AG09319 (cell line): ENCODE results near the gene NECTIN1.

Experiments used
- DNase-seq: peaks from one replicate; pipeline ENCODE4 v3.0.0-alpha.2; 2010; ENCODE audit warnings: low read depth; ENCODE audit errors: extremely low read depth
- CTCF ChIP-seq: IDR thresholded peaks from 2 replicates; pipeline ENCODE4 v1.5.1; 2011; ENCODE audit warnings: low read depth, mild to moderate bottlenecking, inconsistent platforms, low read length, moderate library complexity

NECTIN1 gene

DNA sequence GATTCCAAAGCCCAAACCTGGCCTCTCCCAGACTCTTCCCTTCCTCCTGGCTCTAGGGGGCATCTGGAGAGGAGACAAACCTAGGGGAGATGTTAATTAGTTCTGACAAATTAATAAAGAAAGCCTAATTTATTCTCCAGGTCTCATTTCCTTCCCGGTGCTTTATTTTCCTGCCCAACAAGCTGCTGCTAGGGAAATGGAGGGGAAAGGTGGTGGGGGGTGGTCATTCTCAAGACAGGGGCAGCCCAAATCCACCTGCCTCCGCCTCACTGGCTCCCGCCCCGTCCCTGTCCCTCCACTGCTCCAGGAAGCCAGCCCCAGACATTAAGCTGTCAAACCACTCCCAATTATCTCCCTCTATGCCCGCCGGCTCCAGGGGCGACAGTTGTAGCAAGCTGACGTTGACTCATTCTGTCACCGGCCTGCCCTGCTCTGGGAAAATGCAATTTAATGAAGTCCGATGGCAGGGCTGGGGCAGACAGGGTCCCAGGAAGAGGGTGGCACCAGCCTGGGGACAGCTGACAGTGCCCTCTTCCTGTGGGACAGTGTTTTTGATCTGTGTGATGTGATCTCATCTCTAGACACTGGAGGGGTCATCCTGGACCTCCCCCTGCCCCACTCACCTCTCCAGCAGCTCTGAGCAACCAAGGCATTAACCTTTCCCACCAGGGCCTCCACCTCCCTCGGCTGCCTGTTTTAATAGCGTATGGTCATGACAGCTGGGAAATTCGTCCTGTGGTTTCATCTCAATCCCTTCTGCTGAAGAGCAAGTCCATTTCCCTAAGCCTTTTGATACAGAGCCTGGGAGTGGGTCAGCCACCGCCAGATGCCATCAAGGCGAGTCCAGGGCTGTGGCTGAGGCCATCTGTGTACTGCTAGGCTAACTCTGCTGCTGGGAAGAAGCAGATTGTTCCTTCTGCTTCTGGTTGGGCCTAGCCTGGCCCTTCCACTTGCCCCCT is 27.1 kb downstream of the NECTIN1 start:
- no peak for TF ChIP-seq CTCF
- no peak for DNase-seq

DNA sequence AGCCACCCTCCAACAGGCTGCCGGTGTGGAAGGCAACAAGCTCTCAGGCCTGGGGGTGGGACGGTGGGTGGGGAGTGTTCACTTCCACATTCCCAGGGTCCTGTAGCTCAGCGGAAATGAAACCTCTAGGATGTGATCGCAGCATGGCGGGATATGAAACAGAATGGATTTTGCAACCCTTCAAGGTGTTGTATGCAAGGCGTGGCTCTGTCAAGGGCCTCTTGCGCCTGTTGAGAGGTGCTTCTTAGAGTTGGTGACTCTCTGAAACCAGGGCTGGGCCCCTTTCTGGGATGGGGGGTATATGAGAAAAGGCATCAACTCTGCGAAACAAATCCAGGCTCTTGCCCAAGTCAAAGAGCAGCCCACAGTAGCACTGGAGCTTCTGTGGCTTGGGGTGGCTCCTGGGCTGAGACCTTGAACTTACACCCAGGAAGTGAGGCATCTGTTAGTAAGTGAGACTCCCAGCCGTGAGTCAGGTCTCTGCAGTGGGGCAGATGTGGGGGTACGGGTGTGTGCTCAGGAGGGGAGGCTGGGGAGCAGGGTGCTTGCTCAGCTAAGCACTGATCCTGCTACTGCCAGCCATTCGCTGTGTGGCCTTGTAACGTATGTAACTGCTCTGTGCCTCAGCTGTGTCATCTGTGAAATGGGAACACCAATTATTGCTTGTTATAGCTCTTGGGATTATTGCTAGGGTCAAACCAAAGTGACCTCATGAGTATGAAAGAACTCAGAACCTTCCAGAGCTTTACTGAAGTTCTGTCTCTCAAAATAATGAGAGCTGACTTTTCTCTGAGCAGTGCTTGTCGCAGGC is 28.3 kb downstream of the NECTIN1 start:
- no peak for DNase-seq
- no peak for TF ChIP-seq CTCF

GRCh38 chr11:119700030-119700429 is 29.0 kb downstream of the NECTIN1 start:
- DNase-seq, result no peak
- no peak for TF ChIP-seq CTCF

- no peak for TF ChIP-seq CTCF
- DNase-seq, result no peak
Measured at GRCh38 chr11:119699227-119699626, 29.8 kb downstream of the NECTIN1 start.

DNA sequence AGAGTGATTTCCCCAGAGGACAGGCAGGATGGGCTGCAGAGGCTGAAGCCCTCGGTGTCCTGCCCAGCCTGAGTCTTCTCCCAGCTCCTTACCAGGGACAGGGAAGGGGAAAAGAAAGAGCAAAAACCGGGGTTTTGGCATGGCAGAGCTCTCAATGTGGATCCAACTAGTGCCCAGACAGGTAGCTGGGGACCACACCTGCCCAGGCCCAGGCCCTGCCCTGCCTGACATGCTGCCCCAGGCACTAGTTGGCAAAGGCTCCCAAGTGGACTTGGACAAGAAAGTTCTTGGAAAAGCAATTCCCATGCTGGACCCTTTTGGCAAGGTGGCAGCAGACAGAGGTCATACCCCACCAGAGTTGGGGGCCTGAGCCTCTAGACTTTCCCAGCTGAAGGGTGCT is 31.1 kb downstream of the NECTIN1 start:
- no peak for DNase-seq
- TF ChIP-seq CTCF, result no peak

- DNase-seq, result no peak
- no peak for TF ChIP-seq CTCF
Measured at GRCh38 chr11:119697445-119697844, 31.6 kb downstream of the NECTIN1 start.
